Mesenchymal stem cell (in vitro differentiated cells and primary cell): ENCODE measurements around the gene IFNGR1.

ENCODE experiments used
- DNase-seq: peaks from one replicate; pipeline ENCODE4 v3.0.0-alpha.2; 2013
- H2AFZ ChIP-seq: one replicate; pipeline ENCODE4 v1.6.1; 2013; ENCODE audit warnings: low read depth, mild to moderate bottlenecking, control low read depth, inconsistent platforms, low read length, moderate library complexity
- H2AK5ac ChIP-seq: 2 replicates; pipeline ENCODE4 v1.6.1; 2013; ENCODE audit warnings: low read length, moderate library complexity, mild to moderate bottlenecking, inconsistent platforms; ENCODE audit not compliant: severe bottlenecking
- H2BK120ac ChIP-seq: one replicate; pipeline ENCODE4 v1.6.1; 2013; ENCODE audit warnings: low read depth, mild to moderate bottlenecking, inconsistent platforms, low read length, moderate library complexity
- H2BK12ac ChIP-seq, 2 experiments: one replicate each; pipeline ENCODE4 v1.6.1; 2013; ENCODE audit warnings: inconsistent platforms in 2 of 2, low read length in 2 of 2, mild to moderate bottlenecking in 2 of 2, moderate library complexity in 2 of 2, control low read depth in 1 of 2
- H2BK15ac ChIP-seq: one replicate; pipeline ENCODE4 v1.6.1; 2013; ENCODE audit warnings: mild to moderate bottlenecking, low read depth, inconsistent platforms; ENCODE audit not compliant: poor library complexity, severe bottlenecking
- H2BK5ac ChIP-seq: 2 replicates; pipeline ENCODE4 v1.6.1; 2013; ENCODE audit warnings: low read depth, mild to moderate bottlenecking, low read length, control low read depth, inconsistent platforms; ENCODE audit not compliant: poor library complexity, severe bottlenecking
- H3K14ac ChIP-seq, 2 experiments: one replicate each; pipeline ENCODE4 v1.6.1; 2013; ENCODE audit warnings: inconsistent platforms in 2 of 2, low read length in 2 of 2, control low read depth in 1 of 2, mild to moderate bottlenecking in 1 of 2, moderate library complexity in 1 of 2
- H3K18ac ChIP-seq, 2 experiments: one replicate each; pipeline ENCODE4 v1.6.1; 2013; ENCODE audit warnings: inconsistent platforms in 2 of 2, low read length in 2 of 2, control low read depth in 1 of 2, low read depth in 1 of 2, mild to moderate bottlenecking in 1 of 2
- H3K23ac ChIP-seq, 2 experiments: one replicate each; pipeline ENCODE4 v1.6.1; 2013; ENCODE audit warnings: inconsistent platforms in 2 of 2, low read length in 2 of 2, mild to moderate bottlenecking in 2 of 2, moderate library complexity in 2 of 2, control low read depth in 1 of 2
- H3K27ac ChIP-seq: 2 replicates; pipeline ENCODE4 v1.5.1; 2013; ENCODE audit warnings: mild to moderate bottlenecking, moderate library complexity, low read length, control low read depth, inconsistent platforms; ENCODE audit not compliant: poor library complexity, severe bottlenecking
- H3K27me3 ChIP-seq, 2 experiments: 2 replicates each; pipeline versions ENCODE4 v1.6.1 to v1.7.0; 2013; ENCODE audit warnings: low read length in 2 of 2, mild to moderate bottlenecking in 2 of 2, moderate library complexity in 2 of 2, control low read depth in 1 of 2, inconsistent platforms in 1 of 2; ENCODE audit not compliant: control insufficient read depth in 1 of 2, insufficient read depth in 1 of 2
- H3K36me3 ChIP-seq, 2 experiments: 2 replicates each; pipeline versions ENCODE4 v1.6.1 to v1.7.0; 2013; ENCODE audit warnings: low read length in 2 of 2, control low read depth in 1 of 2, inconsistent platforms in 1 of 2, low read depth in 1 of 2, mild to moderate bottlenecking in 1 of 2; ENCODE audit not compliant: insufficient read depth in 2 of 2, control insufficient read depth in 1 of 2
- H3K4ac ChIP-seq, 2 experiments: one replicate each; pipeline ENCODE4 v1.6.1; 2013; ENCODE audit warnings: inconsistent platforms in 2 of 2, low read length in 2 of 2, mild to moderate bottlenecking in 2 of 2, moderate library complexity in 2 of 2, control low read depth in 1 of 2, low read depth in 1 of 2
- H3K4me1 ChIP-seq: 2 replicates; pipeline ENCODE4 v1.6.1; 2013; ENCODE audit warnings: low read depth, low read length, control low read depth; ENCODE audit not compliant: control insufficient read depth, insufficient read depth
- H3K4me2 ChIP-seq: 2 replicates; pipeline ENCODE4 v1.6.1; 2013; ENCODE audit warnings: low read length, mild to moderate bottlenecking, inconsistent platforms; ENCODE audit not compliant: poor library complexity, severe bottlenecking
- H3K4me3 ChIP-seq, 2 experiments: 2 replicates each; pipeline versions ENCODE4 v1.5.1 to v1.7.0; 2013; ENCODE audit warnings: low read length in 2 of 2, mild to moderate bottlenecking in 2 of 2, control low read depth in 1 of 2, low read depth in 1 of 2; ENCODE audit not compliant: insufficient read depth in 1 of 2
- H3K79me1 ChIP-seq: replicated peaks from 2 replicates; pipeline ENCODE4 v1.6.1; 2013; ENCODE audit warnings: mild to moderate bottlenecking, control low read depth, low read length, inconsistent platforms; ENCODE audit not compliant: poor library complexity, severe bottlenecking
- H3K9ac ChIP-seq: 2 replicates; pipeline ENCODE4 v1.7.0; 2013; ENCODE audit warnings: mild to moderate bottlenecking, low read length, moderate library complexity
- H3K9me3 ChIP-seq: 2 replicates; pipeline ENCODE4 v1.7.0; 2013; ENCODE audit warnings: mild to moderate bottlenecking, low read length; ENCODE audit not compliant: control insufficient read depth
- H4K8ac ChIP-seq: one replicate; pipeline ENCODE4 v1.6.1; 2013; ENCODE audit warnings: inconsistent platforms, mild to moderate bottlenecking, low read length, moderate library complexity
- H4K91ac ChIP-seq: one replicate; pipeline ENCODE4 v1.6.1; 2013; ENCODE audit warnings: mild to moderate bottlenecking, low read length, inconsistent platforms
- WGBS: methylation state at CpG from one replicate; pipeline ENCODE4 v1.1.7; 2013; ENCODE audit warnings: mixed read lengths; 5-methylcytosine and 5-hydroxymethylcytosine counted together

Gene IFNGR1

DNA sequence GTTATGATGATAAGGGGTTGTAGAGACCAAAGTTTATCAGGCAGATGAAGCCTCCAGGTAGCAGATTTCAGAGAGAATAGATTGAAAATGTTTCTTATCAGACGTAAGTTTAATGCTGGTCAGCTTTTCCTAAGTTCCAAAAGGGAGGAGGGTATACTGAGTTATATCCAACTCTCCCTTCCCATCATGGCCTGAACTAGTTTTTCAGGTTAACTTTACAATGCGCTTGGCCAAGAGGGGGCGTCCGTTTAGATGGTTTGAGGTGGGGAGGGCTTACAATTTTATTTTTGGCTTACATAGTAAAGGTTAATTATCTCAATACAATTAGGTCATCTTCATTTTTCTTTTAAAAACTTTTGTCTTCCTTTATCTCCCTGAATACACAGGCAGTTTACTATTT is 26.4 kb downstream of the IFNGR1 start:
- Histone ChIP-seq H3K4ac (no peak overlapping the region), H3K23ac (no peak overlapping the region)
- WGBS = 89% methylated on average over 1 of the region's 4 CpGs

GRCh38 chr6:137191670-137192069 is 27.5 kb downstream of the IFNGR1 start:
- Histone ChIP-seq H3K4me2 (no peak overlapping the region), H3K27ac (no peak overlapping the region), H2AFZ (no peak overlapping the region), H3K27me3 (no peaks in the 10 kb centered on the region), H2BK5ac (no peak overlapping the region), H3K18ac (no peak overlapping the region), H3K36me3 (peaks cover 0 to 5% of the 10 kb centered on the region in 2 experiments), H2AK5ac (no peak overlapping the region), H3K23ac (no peak overlapping the region), H3K4ac (no peak overlapping the region), H3K9me3 (peaks cover 22% of the 10 kb centered on the region), H3K4me3 (no peak overlapping the region), H2BK120ac (no peak overlapping the region), H2BK12ac (no peak overlapping the region), H3K14ac (no peak overlapping the region), H4K8ac (no peak overlapping the region), H3K79me1 (no peaks in the 10 kb centered on the region), H3K9ac (no peak overlapping the region), H2BK15ac (no peak overlapping the region), H4K91ac (no peak overlapping the region), H3K4me1 (no peaks in the 10 kb centered on the region)
- WGBS = 95% methylated on average over 1 of the region's 1 CpG
- DNase-seq = no peak

More for the DNA sequence above, 26.4 kb downstream of the IFNGR1 start:
- no peaks in the 10 kb centered on the region for H3K79me1 ChIP-seq
- no peak overlapping the region for H3K4me2 ChIP-seq
- H3K4me3 ChIP-seq = no peak overlapping the region
- H3K9ac ChIP-seq = no peak overlapping the region
- no peak overlapping the region for H2AK5ac ChIP-seq
- no peak overlapping the region for H3K14ac ChIP-seq
- no peak overlapping the region for H2BK5ac ChIP-seq
- H3K4me1 ChIP-seq = no peaks in the 10 kb centered on the region
- no peak overlapping the region for H2BK12ac ChIP-seq
- no peak overlapping the region for H3K18ac ChIP-seq
- H4K91ac ChIP-seq = no peak overlapping the region
- no peaks in the 10 kb centered on the region for H3K27me3 ChIP-seq
- no peak overlapping the region for H2BK15ac ChIP-seq
- no peak overlapping the region for H3K27ac ChIP-seq
- peaks cover 11% of the 10 kb centered on the region for H3K9me3 ChIP-seq
- no peak overlapping the region for H2AFZ ChIP-seq
- H4K8ac ChIP-seq = no peak overlapping the region
- H2BK120ac ChIP-seq = no peak overlapping the region
- H3K36me3 ChIP-seq = peaks cover 0 to 16% of the 10 kb centered on the region in 2 experiments
- no peak for DNase-seq

DNA sequence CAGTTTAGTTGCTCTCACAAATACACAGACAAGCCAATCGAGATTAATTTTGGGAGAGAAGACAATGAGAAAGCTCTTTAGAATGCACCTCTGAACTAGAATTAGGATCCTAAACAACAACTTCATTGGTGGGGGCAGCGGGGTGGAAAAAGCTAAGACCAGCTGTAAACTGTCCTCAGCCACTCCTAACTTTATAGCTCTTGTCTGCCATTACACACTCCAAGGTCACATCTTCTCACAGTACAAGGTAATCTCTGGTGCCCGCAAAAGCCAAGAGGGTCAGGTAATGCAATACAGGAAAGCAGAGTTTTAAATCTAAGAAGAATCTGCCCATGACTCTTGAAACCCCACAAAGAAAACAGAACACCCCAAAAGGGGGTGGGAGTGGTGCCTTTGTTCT is 27.9 kb downstream of the IFNGR1 start:
- peaks cover 25% of the 10 kb centered on the region for H3K9me3 ChIP-seq
- no peaks in the 10 kb centered on the region for H3K79me1 ChIP-seq
- H4K91ac ChIP-seq = no peak overlapping the region
- no peaks in the 10 kb centered on the region for H3K4me1 ChIP-seq
- H3K14ac ChIP-seq = no peak overlapping the region
- H3K36me3 ChIP-seq = peaks cover 0 to under 1% of the 10 kb centered on the region in 2 experiments
- no peaks in the 10 kb centered on the region for H3K27me3 ChIP-seq
- no peak overlapping the region for H3K4me2 ChIP-seq
- H3K18ac ChIP-seq = no peak overlapping the region
- no peak overlapping the region for H3K4ac ChIP-seq
- 58% methylated on average over 2 of the region's 3 CpGs for WGBS
- no peak overlapping the region for H2BK120ac ChIP-seq
- no peak overlapping the region for H2BK15ac ChIP-seq
- H2AFZ ChIP-seq = no peak overlapping the region
- H2BK12ac ChIP-seq = no peak overlapping the region
- H2BK5ac ChIP-seq = no peak overlapping the region
- no peak overlapping the region for H3K23ac ChIP-seq
- no peak for DNase-seq
- no peak overlapping the region for H4K8ac ChIP-seq
- H3K4me3 ChIP-seq = no peak overlapping the region
- no peak overlapping the region for H2AK5ac ChIP-seq
- peak overlapping the region; percentile 18 for H3K9ac ChIP-seq
- no peak overlapping the region for H3K27ac ChIP-seq

GRCh38 chr6:137190583-137191094 is 28.5 kb downstream of the IFNGR1 start:
- Histone ChIP-seq H3K4ac (no peak overlapping the region), H3K18ac (no peak overlapping the region), H3K79me1 (no peaks in the 10 kb centered on the region), H2AK5ac (no peak overlapping the region), H4K8ac (no peak overlapping the region), H3K9ac (peak overlapping the region; percentile 18), H3K4me3 (no peak overlapping the region), H2BK120ac (no peak overlapping the region), H3K23ac (no peak overlapping the region), H2BK15ac (no peak overlapping the region), H3K27ac (no peak overlapping the region), H4K91ac (no peak overlapping the region), H3K9me3 (peaks cover 31% of the 10 kb centered on the region), H3K14ac (no peak overlapping the region), H3K4me2 (no peak overlapping the region), H2AFZ (no peak overlapping the region), H2BK5ac (no peak overlapping the region), H3K4me1 (no peaks in the 10 kb centered on the region), H2BK12ac (no peak overlapping the region), H3K36me3 (no peaks in the 10 kb centered on the region), H3K27me3 (no peaks in the 10 kb centered on the region)
- WGBS = 65% methylated on average over 5 of the region's 5 CpGs
- DNase-seq = no peak
